Sciatic nerve (tissue), 2 donors: ENCODE results near the gene DBNDD1. TPM values are rescaled to one million over a fixed set of nuclear protein-coding genes. Genes with fewer than 3 reads are reported as not detected.
"Not testable (repeated sequence)": the region's sequence is repeated elsewhere in the genome, so short reads cannot be mapped to it uniquely, and the experiment has no call there.

Experiments used
- ATAC-seq: fragments of 200-7000 bp; cut with Tn5 transposase; one replicate; pipeline ENCODE4 v1.9.1; 2020; ENCODE audit warnings: mild to moderate bottlenecking, moderate library complexity
- DNase-seq: peaks from one replicate; pipeline ENCODE4 v3.0.0-alpha.2; 2020; ENCODE audit warnings: low spot score
- intact Hi-C: fragments of 100-400 bp; cut with DNase I; formaldehyde crosslinking; loops from one replicate; pipeline ENCODE4 v1.14.2; 2022
- total RNA-seq: library from RNA; stranded (reverse); fragmentation: NEBNext Ultra II Directional; extraction: Animal tissue kit (Norgen Biotek cat#: 25700); gene quantifications from one replicate; pipeline ENCODE4 v1.2.1, GENCODE V29; 2021
- donor health status: DM: no; HTN: no; CAD: no.
- donor health status: DM: no; HTN: no; CAD: no.

DBNDD1 gene
- total RNA-seq, 1 donor from 2014 or later: 1.8 TPM

- peak; percentile 97 for ATAC-seq
- peak; percentile 95 for DNase-seq
- intact Hi-C loops: no loop called here
These were observed 46.7 kb downstream of the DBNDD1 start for GRCh38 chr16:89972244-89973234.

- no peak for DNase-seq
These were observed 47.6 kb downstream of the DBNDD1 start for GRCh38 chr16:89971495-89972243.

GRCh38 chr16:89969741-89970410 is 49.4 kb downstream of the DBNDD1 start:
- ATAC-seq: no peak
- intact Hi-C loops: no loop called here
- DNase-seq: no peak

More at GRCh38 chr16:89971495-89972243, 47.6 kb downstream of the DBNDD1 start:
- ATAC-seq: peak; percentile 49
- intact Hi-C loops: no loop called here

GRCh38 chr16:89968074-89968473 is 51.2 kb downstream of the DBNDD1 start:
- ATAC-seq, DNase-seq, intact Hi-C loops: not testable (repeated sequence)

- intact Hi-C loops, DNase-seq, ATAC-seq: not testable (repeated sequence)
These were observed 51.8 kb downstream of the DBNDD1 start for GRCh38 chr16:89967436-89967835.

GRCh38 chr16:89966756-89967155 is 52.5 kb downstream of the DBNDD1 start:
- ATAC-seq: no peak
- intact Hi-C loops: no loop called here
- no peak for DNase-seq

GRCh38 chr16:89965447-89966225 is 53.6 kb downstream of the DBNDD1 start:
- DNase-seq (no peak), ATAC-seq (no peak)
- intact Hi-C loops: no loop called here

- ATAC-seq (no peak), DNase-seq (no peak)
- intact Hi-C loops: no loop called here
These were observed 55.1 kb downstream of the DBNDD1 start for GRCh38 chr16:89964201-89964600.

- ATAC-seq: no peak
- intact Hi-C loops: no loop called here
- DNase-seq: no peak
These were observed 56.3 kb downstream of the DBNDD1 start for GRCh38 chr16:89962754-89963498.

GRCh38 chr16:89961920-89962319 is 57.3 kb downstream of the DBNDD1 start:
- intact Hi-C loops: no loop called here
- ATAC-seq: no peak
- no peak for DNase-seq

- ATAC-seq (no peak), DNase-seq (no peak)
- intact Hi-C loops: no loop called here
These were observed 58.3 kb downstream of the DBNDD1 start for GRCh38 chr16:89960966-89961365.

- ATAC-seq (no peak), DNase-seq (no peak)
- intact Hi-C loops: no loop called here
These were observed 60.7 kb downstream of the DBNDD1 start for GRCh38 chr16:89958596-89958995.

GRCh38 chr16:89958068-89958467 is 61.2 kb downstream of the DBNDD1 start:
- DNase-seq (no peak), ATAC-seq (peak; percentile 56)
- intact Hi-C loops: no loop called here

- no peak for ATAC-seq
- DNase-seq: no peak
These were observed 62.0 kb downstream of the DBNDD1 start for GRCh38 chr16:89957216-89957785.

GRCh38 chr16:89956505-89957215 is 62.6 kb downstream of the DBNDD1 start:
- ATAC-seq (no peak), DNase-seq (no peak)
- intact Hi-C loops: no loop called here

More at GRCh38 chr16:89957216-89957785, 62.0 kb downstream of the DBNDD1 start:
- intact Hi-C loops: no loop called here

GRCh38 chr16:89955001-89955685 is 64.1 kb downstream of the DBNDD1 start:
- intact Hi-C loops: no loop called here
- ATAC-seq (no peak), DNase-seq (no peak)
